ENCODE measurements around the gene STK11IP. TPM values are rescaled to one million over a fixed set of nuclear protein-coding genes. Genes with fewer than 3 reads are reported as not detected.
A peak's percentile ranks its signal among the peaks of the same experiment; 100 is the strongest.

The STK11IP gene
- total and polyA plus RNA-seq, 2 of the 13 experiments (the other 11 are each of a cell fraction or from before 2014, with no cell fraction given): 12.8 to 24.0 TPM

GRCh38 chr2:219626540-219626939 is 28.9 kb downstream of the STK11IP start (continued):
- TF ChIP-seq ARID5B (CRISPR knock-in tag; IDR thresholded peaks at IDR 0.05): 0 out of 2 replicates have a peak, but pooled peaks have one; percentile 12
- 0 out of 2 replicates have a peak, but pooled peaks have one; percentile 16 for TF ChIP-seq AHDC1 (CRISPR knock-in tag; IDR thresholded peaks at IDR 0.05; ENCODE audit: borderline replicate concordance)
- TF ChIP-seq SCMH1 (CRISPR knock-in tag; IDR thresholded peaks at IDR 0.05; ENCODE audit: borderline replicate concordance): no peak
- TF ChIP-seq RERE (CRISPR knock-in tag; IDR thresholded peaks at IDR 0.05; ENCODE audit: low read depth): no peak
- TF ChIP-seq THYN1 (CRISPR knock-in tag; IDR thresholded peaks at IDR 0.05; ENCODE audit: borderline replicate concordance, low read depth): no peak
- 0 out of 4 replicates have a peak, but pooled peaks of 1 of the 2 experiments have one; percentile 7 for TF ChIP-seq NR2F1 (CRISPR knock-in tag; IDR thresholded peaks at IDR 0.05)
- no peak for TF ChIP-seq ZBTB3 (CRISPR knock-in tag; IDR thresholded peaks at IDR 0.05; ENCODE audit: borderline replicate concordance, low read depth)
- TF ChIP-seq, protein P1, sequence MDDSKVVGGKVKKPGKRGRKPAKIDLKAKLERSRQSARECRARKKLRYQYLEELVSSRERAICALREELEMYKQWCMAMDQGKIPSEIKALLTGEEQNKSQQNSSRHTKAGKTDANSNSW (CRISPR knock-in tag; IDR thresholded peaks at IDR 0.05; ENCODE audit: borderline replicate concordance): no peak
- 0 out of 2 replicates have a peak, but pooled peaks have one; percentile 20 for TF ChIP-seq TSC22D2 (CRISPR knock-in tag; IDR thresholded peaks at IDR 0.05; ENCODE audit: borderline replicate concordance)
- TF ChIP-seq EZH2 (conservative IDR thresholded peaks at IDR 0.05; ENCODE audit: low read depth, low read length): 0 out of 2 replicates have a peak, but pooled peaks have one; percentile 69
- 0 out of 2 replicates have a peak, but pooled peaks have one; percentile 41 for TF ChIP-seq ZNF816 (CRISPR knock-in tag; IDR thresholded peaks at IDR 0.05; ENCODE audit: borderline replicate concordance)
- TF ChIP-seq RARA (CRISPR knock-in tag; IDR thresholded peaks at IDR 0.05): peak; percentile 15; the same call in 1 of the 2 replicates
- TF ChIP-seq HDAC1 (CRISPR knock-in tag; IDR thresholded peaks at IDR 0.05): peak; percentile 18; the same call in 1 of the 2 replicates

All from HepG2 (cell line).